Measurements from ENCODE around the gene HS6ST3. TPM values are rescaled to one million over a fixed set of nuclear protein-coding genes. Genes with fewer than 3 reads are reported as not detected.

HS6ST3 gene
- total RNA-seq, 1 experiment from 2014 or later: not detected

GRCh38 chr13:96746886-96747285 is 657.0 kb downstream of the HS6ST3 start:
- BruUV-seq (replicated peaks): no TSS peak
- no peaks in the 10 kb centered on the region for H3K4me1 Mint-ChIP-seq (ENCODE audit: low read depth, unreplicated experiment)
- POLR2A ChIA-PET: no interaction called here

DNA sequence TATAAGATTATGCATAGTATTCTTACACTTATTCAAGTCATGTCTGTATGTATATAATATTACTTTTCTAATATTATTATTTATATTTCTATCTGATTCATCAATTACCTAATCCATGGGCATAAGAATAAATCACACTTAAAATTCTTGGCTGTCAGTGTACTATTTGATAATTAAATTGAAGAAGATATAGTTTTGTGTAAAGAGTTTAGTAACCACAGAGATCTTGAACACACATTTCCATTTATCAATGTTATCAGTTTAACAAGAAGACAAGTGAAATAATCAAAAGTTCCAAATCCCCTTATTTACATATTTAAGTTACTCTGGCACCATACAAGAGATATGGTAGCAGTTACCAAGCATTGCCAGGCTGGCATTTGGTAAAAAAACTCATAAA is 659.9 kb downstream of the HS6ST3 start:
- H3K4me1 Mint-ChIP-seq (ENCODE audit: low read depth, unreplicated experiment): no peaks in the 10 kb centered on the region
- no peaks in the 10 kb centered on the region for H3K9me3 Mint-ChIP-seq (ENCODE audit: unreplicated experiment)
- peaks cover 8% of the 10 kb centered on the region for H3K27me3 Mint-ChIP-seq (ENCODE audit: insufficient read depth, unreplicated experiment)
- no peaks in the 10 kb centered on the region for H3K36me3 Mint-ChIP-seq (ENCODE audit: insufficient read depth, unreplicated experiment)
- no peaks in the 10 kb centered on the region for H3K36me3 ChIP-seq (ENCODE audit: control insufficient read depth, insufficient read depth, low read length)
- no peak overlapping the region for H3K27ac Mint-ChIP-seq (ENCODE audit: unreplicated experiment)
- ChIA-PET CTCF (no interaction called here), POLR2A (no interaction called here)
- no peak overlapping the region for H3K4me3 ChIP-seq (ENCODE audit: low read depth, low read length)
- intact Hi-C loops (cut with micrococcal nuclease; ENCODE audit: unreplicated experiment): no loop called here
- no peaks in the 10 kb centered on the region for H3K27me3 ChIP-seq (replicated peaks; ENCODE audit: control insufficient read depth, insufficient read depth, low read length)
- BruUV-seq (replicated peaks): no TSS peak
- TF ChIP-seq, protein P1, sequence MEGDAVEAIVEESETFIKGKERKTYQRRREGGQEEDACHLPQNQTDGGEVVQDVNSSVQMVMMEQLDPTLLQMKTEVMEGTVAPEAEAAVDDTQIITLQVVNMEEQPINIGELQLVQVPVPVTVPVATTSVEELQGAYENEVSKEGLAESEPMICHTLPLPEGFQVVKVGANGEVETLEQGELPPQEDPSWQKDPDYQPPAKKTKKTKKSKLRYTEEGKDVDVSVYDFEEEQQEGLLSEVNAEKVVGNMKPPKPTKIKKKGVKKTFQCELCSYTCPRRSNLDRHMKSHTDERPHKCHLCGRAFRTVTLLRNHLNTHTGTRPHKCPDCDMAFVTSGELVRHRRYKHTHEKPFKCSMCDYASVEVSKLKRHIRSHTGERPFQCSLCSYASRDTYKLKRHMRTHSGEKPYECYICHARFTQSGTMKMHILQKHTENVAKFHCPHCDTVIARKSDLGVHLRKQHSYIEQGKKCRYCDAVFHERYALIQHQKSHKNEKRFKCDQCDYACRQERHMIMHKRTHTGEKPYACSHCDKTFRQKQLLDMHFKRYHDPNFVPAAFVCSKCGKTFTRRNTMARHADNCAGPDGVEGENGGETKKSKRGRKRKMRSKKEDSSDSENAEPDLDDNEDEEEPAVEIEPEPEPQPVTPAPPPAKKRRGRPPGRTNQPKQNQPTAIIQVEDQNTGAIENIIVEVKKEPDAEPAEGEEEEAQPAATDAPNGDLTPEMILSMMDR (IDR thresholded peaks at IDR 0.05; ENCODE audit: insufficient read depth in 1 of 2, low read depth in 1 of 2, low read length in 1 of 2, severe bottlenecking in 1 of 2, unreplicated experiment in 1 of 2): no peak
- DNase-seq: no peak
- no peaks in the 10 kb centered on the region for H3K4me1 ChIP-seq
- H3K4me3 Mint-ChIP-seq (ENCODE audit: unreplicated experiment): no peak overlapping the region
- no peaks in the 10 kb centered on the region for H3K9me3 ChIP-seq

More at GRCh38 chr13:96746886-96747285, 657.0 kb downstream of the HS6ST3 start:
- H3K4me3 Mint-ChIP-seq (ENCODE audit: unreplicated experiment): no peak overlapping the region
- intact Hi-C loops (cut with micrococcal nuclease; ENCODE audit: unreplicated experiment): no loop called here
- TF ChIP-seq, protein P1 (IDR thresholded peaks at IDR 0.05; ENCODE audit: insufficient read depth in 1 of 2, low read depth in 1 of 2, low read length in 1 of 2, severe bottlenecking in 1 of 2, unreplicated experiment in 1 of 2): no peak
- H3K27ac Mint-ChIP-seq (ENCODE audit: unreplicated experiment): no peak overlapping the region
- H3K36me3 ChIP-seq (ENCODE audit: control insufficient read depth, insufficient read depth, low read length): no peaks in the 10 kb centered on the region
- H3K9me3 ChIP-seq: no peaks in the 10 kb centered on the region
- H3K27me3 Mint-ChIP-seq (ENCODE audit: insufficient read depth, unreplicated experiment): peaks cover 10% of the 10 kb centered on the region
- no peak for DNase-seq
- CTCF ChIA-PET: no interaction called here
- no peaks in the 10 kb centered on the region for H3K4me1 ChIP-seq
- no peaks in the 10 kb centered on the region for H3K9me3 Mint-ChIP-seq (ENCODE audit: unreplicated experiment)
- H3K4me3 ChIP-seq (ENCODE audit: low read depth, low read length): no peak overlapping the region
- H3K27me3 ChIP-seq (replicated peaks; ENCODE audit: control insufficient read depth, insufficient read depth, low read length): no peaks in the 10 kb centered on the region
- H3K36me3 Mint-ChIP-seq (ENCODE audit: insufficient read depth, unreplicated experiment): no peaks in the 10 kb centered on the region

GRCh38 chr13:96751089-96751488 is 661.2 kb downstream of the HS6ST3 start:
- TF ChIP-seq, protein P1 (IDR thresholded peaks at IDR 0.05; ENCODE audit: insufficient read depth in 1 of 2, low read depth in 1 of 2, low read length in 1 of 2, severe bottlenecking in 1 of 2, unreplicated experiment in 1 of 2): no peak
- CTCF ChIA-PET: no interaction called here
- POLR2A ChIA-PET: no interaction called here
- intact Hi-C loops (cut with micrococcal nuclease; ENCODE audit: unreplicated experiment): no loop called here
- no peaks in the 10 kb centered on the region for H3K4me1 ChIP-seq
- no peaks in the 10 kb centered on the region for H3K4me1 Mint-ChIP-seq (ENCODE audit: low read depth, unreplicated experiment)
- no peaks in the 10 kb centered on the region for H3K36me3 ChIP-seq (ENCODE audit: control insufficient read depth, insufficient read depth, low read length)
- no peaks in the 10 kb centered on the region for H3K27me3 ChIP-seq (replicated peaks; ENCODE audit: control insufficient read depth, insufficient read depth, low read length)
- H3K4me3 ChIP-seq (ENCODE audit: low read depth, low read length): no peak overlapping the region
- H3K9me3 Mint-ChIP-seq (ENCODE audit: unreplicated experiment): no peaks in the 10 kb centered on the region
- DNase-seq: no peak
- no peak overlapping the region for H3K27ac Mint-ChIP-seq (ENCODE audit: unreplicated experiment)
- no peak overlapping the region for H3K4me3 Mint-ChIP-seq (ENCODE audit: unreplicated experiment)
- no peaks in the 10 kb centered on the region for H3K36me3 Mint-ChIP-seq (ENCODE audit: insufficient read depth, unreplicated experiment)
- peaks cover 8% of the 10 kb centered on the region for H3K27me3 Mint-ChIP-seq (ENCODE audit: insufficient read depth, unreplicated experiment)
- no peaks in the 10 kb centered on the region; the same call in 1 of the 2 replicates for H3K9me3 ChIP-seq
- no TSS peak for BruUV-seq (replicated peaks)
